ENCODE measurements around the gene MYBL2. TPM values are rescaled to one million over a fixed set of nuclear protein-coding genes. Genes with fewer than 3 reads are reported as not detected.

Gene MYBL2
- total RNA-seq, 4 donors from 2014 or later = 0.57 to 0.85 (median 0.66) TPM; not detected in 1

DNA sequence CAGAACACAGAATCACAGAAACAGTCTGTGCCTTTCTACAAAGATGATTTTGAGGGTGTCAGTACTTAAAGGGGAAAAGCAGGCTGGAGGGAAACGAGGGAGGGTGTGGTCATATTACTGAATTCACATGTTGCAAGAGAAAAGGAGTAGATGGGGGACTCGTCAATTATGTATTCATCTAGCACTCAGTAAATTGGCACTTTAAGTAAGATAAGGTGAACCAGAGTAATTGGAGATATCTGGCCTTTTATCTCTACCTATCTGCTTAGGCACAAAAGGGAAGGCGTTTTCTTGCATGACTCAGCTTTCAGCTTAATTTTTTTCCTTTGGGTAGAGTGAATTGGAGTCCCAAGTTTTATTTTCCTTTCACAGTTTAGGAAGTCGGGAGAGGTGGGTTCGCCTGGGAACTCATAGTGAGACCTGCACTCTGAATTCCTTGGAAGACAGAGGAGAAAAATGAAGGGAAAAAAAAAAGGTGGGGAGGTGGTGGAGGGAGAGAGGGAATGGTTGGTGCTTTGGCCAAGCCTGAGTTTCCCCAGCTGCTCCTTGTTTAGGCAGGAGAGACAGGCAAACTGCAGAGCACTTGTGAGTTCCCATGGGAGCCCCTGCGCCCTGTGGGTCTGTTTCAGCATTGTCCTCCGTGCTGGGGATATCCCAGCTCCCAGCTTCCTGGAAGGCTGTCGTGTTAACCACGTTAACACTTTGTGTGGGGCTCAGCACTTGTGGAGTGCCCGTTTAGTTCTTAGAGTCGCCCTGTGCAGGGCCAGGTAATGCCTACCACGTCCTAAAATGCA is 79.6 kb downstream of the MYBL2 start:
- TF ChIP-seq, protein P1, sequence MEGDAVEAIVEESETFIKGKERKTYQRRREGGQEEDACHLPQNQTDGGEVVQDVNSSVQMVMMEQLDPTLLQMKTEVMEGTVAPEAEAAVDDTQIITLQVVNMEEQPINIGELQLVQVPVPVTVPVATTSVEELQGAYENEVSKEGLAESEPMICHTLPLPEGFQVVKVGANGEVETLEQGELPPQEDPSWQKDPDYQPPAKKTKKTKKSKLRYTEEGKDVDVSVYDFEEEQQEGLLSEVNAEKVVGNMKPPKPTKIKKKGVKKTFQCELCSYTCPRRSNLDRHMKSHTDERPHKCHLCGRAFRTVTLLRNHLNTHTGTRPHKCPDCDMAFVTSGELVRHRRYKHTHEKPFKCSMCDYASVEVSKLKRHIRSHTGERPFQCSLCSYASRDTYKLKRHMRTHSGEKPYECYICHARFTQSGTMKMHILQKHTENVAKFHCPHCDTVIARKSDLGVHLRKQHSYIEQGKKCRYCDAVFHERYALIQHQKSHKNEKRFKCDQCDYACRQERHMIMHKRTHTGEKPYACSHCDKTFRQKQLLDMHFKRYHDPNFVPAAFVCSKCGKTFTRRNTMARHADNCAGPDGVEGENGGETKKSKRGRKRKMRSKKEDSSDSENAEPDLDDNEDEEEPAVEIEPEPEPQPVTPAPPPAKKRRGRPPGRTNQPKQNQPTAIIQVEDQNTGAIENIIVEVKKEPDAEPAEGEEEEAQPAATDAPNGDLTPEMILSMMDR (IDR thresholded peaks at IDR 0.05; ENCODE audit: low read depth) = no peak

DNA sequence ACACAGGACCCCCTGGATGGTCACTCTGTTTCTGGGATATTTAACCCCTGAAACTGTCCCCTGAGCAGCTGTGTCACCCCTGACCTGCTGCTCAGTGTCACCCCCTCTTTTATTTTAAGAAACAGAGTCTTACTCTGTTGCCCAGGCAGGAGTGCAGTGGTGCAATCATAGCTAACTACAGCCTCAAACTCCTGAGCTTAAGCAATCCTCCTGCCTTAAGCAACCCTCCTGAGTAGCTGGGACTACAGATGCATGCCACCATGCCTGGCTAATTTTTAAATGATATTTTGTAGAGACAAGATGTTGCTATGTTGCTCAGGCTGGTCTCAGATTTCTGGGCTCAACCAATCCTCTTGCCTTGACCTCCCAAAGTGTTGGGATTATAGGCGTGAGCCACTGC is 81.4 kb downstream of the MYBL2 start:
- TF ChIP-seq, protein P1 (IDR thresholded peaks at IDR 0.05; ENCODE audit: low read depth) = no peak

- TF ChIP-seq, protein P1 (IDR thresholded peaks at IDR 0.05; ENCODE audit: low read depth) = no peak
Observed at GRCh38 chr20:43749734-43750294, 82.9 kb downstream of the MYBL2 start.

- TF ChIP-seq, protein P1 (IDR thresholded peaks at IDR 0.05; ENCODE audit: low read depth) = no peak
Observed at GRCh38 chr20:43750774-43751166, 83.9 kb downstream of the MYBL2 start.

- TF ChIP-seq, protein P1 (IDR thresholded peaks at IDR 0.05; ENCODE audit: low read depth) = no peak
Observed at GRCh38 chr20:43751167-43752050, 84.5 kb downstream of the MYBL2 start.

DNA sequence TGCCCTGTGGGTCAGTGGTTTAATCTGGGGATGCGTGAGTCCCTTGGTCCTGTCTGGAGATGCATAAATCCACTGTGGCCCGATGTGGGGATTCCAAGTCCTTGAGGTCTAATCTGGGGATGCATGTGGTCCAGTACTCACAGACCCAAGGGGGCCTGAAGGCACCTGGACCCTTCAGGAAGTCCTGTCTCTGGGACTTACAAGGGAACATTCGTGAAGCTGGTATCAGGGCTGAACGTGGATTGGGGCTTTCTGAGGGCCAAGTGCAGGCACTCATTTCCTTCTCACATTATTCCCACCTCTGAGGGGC is 85.1 kb downstream of the MYBL2 start:
- TF ChIP-seq, protein P1 (IDR thresholded peaks at IDR 0.05; ENCODE audit: low read depth) = no peak

All from subcutaneous adipose tissue (tissue), 4 donors.